GM15510 (cell line): Measurements from ENCODE around the gene A3GALT2.

Source experiments
- POLR2A ChIP-seq: IDR thresholded peaks from 3 replicates; pipeline ENCODE4 v1.6.1; 2011; ENCODE audit warnings: borderline replicate concordance; ENCODE audit not compliant: insufficient read length; ENCODE audit errors: extremely low read depth

The A3GALT2 gene

DNA sequence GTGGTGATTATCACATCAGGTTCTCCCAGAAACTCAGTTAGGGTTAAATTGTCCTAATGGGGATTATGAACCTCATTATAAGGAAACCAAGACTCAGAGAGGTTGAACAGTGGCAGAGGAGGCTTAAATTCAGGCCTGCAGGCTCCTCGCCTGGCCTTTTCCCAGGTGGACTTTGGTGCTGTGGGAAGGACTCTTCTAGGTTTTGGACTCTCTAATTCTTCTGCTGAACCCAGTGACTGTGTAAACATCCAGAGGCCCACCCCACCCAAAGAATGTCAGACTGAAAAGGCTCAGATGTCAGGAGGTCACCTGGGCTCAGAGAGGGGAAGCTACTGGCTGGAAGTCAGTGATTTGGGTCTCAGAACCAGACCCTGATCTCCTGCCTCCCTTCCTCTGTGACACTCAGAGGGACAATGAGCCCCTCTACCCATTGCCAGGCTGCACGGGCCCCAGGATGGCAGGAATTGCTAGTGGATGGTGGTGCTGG, 62.1 kb downstream of the A3GALT2 start:
- no peak for TF ChIP-seq POLR2A

DNA sequence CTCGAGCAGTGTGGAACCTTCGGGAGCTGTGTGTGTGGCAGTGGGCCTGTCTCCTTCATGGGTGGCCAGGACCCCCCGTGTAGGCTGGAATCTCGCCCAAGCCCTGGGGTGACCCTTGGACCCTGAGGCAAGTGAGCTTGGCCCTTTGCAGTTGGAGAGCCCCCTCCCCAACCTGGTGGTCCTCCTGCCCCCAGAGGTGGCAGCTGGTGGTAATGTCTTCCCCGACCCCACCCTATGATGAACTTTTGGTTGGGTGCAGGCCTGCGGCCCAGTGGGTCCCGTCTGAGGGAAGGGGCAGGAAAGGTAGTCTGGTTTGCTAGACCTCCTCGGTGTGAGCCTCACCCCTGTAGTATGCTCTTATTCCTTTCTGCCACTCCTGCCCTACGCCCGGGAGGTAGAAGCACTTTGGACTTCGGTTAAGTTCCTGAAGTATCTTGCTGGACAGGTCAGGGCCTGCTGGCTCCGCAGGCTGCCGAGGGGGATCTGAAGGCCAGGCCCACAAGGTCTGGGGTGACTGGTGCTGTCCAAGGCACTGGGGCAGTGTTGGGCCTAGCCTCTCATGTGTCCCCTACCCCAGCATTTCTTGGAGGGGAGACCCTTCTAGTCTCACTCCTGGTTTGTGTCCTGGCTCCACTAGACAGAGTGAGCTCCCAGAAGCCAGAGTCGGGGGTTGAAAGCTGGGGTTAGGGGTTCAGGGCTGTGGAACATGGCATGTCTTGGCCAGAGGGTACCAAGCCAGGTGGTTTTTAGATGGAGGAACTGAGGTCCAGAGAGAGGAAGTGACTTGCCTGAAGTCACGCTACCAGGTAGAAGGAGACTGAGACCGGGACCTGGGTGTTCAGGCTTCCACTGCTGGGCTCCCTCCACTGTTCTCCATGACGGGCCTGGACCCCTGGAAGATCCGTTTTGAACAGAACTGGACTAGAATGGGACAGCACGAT, 62.9 kb downstream of the A3GALT2 start:
- TF ChIP-seq POLR2A, result no peak

DNA sequence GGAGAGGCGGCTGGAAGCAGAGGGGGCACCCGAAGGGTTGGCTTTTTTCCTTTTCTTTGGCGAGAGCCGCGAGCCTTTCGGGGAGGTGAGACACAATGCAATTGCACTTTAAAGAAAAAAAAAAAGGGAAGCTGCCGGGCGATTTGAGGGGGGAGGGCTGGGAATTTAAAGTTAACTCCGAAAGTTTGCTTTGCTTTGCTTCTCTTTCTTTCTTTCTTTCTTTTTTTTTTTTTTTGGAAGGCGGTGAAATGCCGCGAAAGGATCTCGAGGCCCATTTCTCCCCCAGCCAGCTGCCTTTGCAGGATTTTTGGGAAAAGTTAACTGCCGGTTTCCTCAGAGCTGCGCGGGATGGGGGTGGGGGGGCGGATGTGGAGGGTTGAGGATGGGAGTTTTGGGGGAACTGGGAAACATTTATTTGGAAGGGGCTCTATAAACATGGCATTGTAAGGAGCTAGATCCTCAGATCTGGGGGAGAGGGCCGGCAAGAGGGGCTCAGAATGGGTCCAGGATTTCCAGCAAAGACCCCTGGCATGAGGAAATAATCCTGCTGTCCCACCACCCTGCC, 63.6 kb downstream of the A3GALT2 start:
- no peak for TF ChIP-seq POLR2A
